OCI-LY3 (cell line): ENCODE measurements around the gene ZNF587.
"Not testable (repeated sequence)": the region's sequence is repeated elsewhere in the genome, so short reads cannot be mapped to it uniquely, and the experiment has no call there.

Experiments
- EZH2phosphoT487 ChIP-seq: fragments of 200-600 bp; shearing (Covaris generic); IDR thresholded peaks from 2 replicates; pipeline ENCODE4 v1.6.1; 2018; ENCODE audit warnings: antibody characterized with exemption, mixed run types, low read depth
- TF ChIP-seq, protein P1 (sequence below): fragments of 200-600, 300-600 bp; sonication (generic); IDR thresholded peaks from 2 replicates; pipeline ENCODE4 v1.5.1; 2014; ENCODE audit warnings: antibody characterized with exemption, low read length, low read depth

DNA sequence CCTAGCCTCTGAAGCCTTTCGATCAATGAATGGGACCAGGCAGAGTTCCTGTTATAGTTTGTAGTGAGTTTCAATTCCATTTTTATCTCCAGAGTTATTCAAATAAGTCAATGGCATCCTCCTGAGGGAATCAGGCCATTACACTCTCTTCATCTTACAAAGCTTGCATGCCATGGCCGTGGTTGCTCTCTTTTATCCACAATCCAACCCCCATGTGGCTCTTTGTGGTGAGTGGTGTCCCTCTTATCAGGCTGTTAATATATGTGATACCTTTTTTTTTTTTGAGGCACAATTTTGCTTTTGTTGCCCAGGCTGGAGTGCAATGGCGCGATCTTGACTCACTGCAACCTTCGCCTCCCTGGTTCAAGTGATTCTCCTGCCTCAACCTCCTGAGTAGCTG, 12.7 kb upstream of the ZNF587 start:
- TF ChIP-seq, protein P1, sequence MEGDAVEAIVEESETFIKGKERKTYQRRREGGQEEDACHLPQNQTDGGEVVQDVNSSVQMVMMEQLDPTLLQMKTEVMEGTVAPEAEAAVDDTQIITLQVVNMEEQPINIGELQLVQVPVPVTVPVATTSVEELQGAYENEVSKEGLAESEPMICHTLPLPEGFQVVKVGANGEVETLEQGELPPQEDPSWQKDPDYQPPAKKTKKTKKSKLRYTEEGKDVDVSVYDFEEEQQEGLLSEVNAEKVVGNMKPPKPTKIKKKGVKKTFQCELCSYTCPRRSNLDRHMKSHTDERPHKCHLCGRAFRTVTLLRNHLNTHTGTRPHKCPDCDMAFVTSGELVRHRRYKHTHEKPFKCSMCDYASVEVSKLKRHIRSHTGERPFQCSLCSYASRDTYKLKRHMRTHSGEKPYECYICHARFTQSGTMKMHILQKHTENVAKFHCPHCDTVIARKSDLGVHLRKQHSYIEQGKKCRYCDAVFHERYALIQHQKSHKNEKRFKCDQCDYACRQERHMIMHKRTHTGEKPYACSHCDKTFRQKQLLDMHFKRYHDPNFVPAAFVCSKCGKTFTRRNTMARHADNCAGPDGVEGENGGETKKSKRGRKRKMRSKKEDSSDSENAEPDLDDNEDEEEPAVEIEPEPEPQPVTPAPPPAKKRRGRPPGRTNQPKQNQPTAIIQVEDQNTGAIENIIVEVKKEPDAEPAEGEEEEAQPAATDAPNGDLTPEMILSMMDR, result not testable (repeated sequence)
- not testable (repeated sequence) for TF ChIP-seq EZH2phosphoT487
